ENCODE results near the gene USP28. TPM values are rescaled to one million over a fixed set of nuclear protein-coding genes. Genes with fewer than 3 reads are reported as not detected.

Gene USP28
- total RNA-seq, 4 donors from 2014 or later, result 5.3 to 43.3 (median 22.4) TPM

DNA sequence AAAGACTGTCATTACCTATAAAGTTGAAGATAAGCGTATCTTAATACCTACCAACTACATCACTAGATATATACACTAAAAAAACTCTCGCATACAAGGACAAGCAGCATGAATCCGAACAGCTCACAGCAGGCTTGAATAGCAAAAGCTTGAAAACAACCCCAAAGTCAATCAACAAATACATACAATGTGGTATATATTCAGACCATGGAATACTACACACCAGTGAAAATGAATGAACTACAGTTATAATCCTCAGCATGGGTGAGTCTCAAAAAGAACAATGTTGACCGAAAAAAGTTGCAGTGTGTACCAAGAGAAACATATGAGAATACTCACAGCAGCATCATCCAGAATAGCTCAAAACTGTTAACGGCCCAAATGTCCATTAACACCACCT, 25.2 kb downstream of the USP28 start:
- no peaks in the 10 kb centered on the region for H3K36me3 ChIP-seq
- no peaks in the 10 kb centered on the region for H3K27me3 ChIP-seq
- intact Hi-C loops (cut with DNase I; ENCODE audit: low total_unique reads), result no loop called here
- no peak overlapping the region for H3K4me3 ChIP-seq
- H3K27ac ChIP-seq, result no peak overlapping the region
- no peak for DNase-seq
- no peak for TF ChIP-seq POLR2A (IDR thresholded peaks at IDR 0.05)
- no peaks in the 10 kb centered on the region for H3K9me3 ChIP-seq
- no peaks in the 10 kb centered on the region for H3K4me1 ChIP-seq

DNA sequence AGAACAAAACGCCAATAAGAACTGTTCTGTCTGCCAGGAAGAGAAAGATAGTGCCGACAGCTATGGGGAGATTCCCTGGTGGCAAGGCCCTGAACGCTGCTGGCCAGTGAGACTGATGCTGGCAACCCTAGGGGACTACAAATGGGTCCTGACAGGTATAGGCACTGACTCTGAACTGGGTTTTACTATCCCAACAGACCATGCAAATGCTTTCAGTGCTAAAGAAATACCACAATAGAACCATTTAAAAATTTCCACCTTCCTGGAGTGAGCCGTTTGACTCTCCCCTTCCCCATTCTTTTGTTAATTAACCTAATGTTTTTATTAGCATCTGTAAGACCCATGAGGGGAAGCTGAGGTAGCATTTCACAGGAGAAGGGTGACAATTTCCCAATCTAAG, 25.7 kb downstream of the USP28 start:
- Histone ChIP-seq H3K27ac (no peak overlapping the region), H3K27me3 (no peaks in the 10 kb centered on the region), H3K4me1 (no peaks in the 10 kb centered on the region), H3K9me3 (no peaks in the 10 kb centered on the region), H3K4me3 (no peak overlapping the region), H3K36me3 (no peaks in the 10 kb centered on the region)
- TF ChIP-seq, protein P1, sequence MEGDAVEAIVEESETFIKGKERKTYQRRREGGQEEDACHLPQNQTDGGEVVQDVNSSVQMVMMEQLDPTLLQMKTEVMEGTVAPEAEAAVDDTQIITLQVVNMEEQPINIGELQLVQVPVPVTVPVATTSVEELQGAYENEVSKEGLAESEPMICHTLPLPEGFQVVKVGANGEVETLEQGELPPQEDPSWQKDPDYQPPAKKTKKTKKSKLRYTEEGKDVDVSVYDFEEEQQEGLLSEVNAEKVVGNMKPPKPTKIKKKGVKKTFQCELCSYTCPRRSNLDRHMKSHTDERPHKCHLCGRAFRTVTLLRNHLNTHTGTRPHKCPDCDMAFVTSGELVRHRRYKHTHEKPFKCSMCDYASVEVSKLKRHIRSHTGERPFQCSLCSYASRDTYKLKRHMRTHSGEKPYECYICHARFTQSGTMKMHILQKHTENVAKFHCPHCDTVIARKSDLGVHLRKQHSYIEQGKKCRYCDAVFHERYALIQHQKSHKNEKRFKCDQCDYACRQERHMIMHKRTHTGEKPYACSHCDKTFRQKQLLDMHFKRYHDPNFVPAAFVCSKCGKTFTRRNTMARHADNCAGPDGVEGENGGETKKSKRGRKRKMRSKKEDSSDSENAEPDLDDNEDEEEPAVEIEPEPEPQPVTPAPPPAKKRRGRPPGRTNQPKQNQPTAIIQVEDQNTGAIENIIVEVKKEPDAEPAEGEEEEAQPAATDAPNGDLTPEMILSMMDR (IDR thresholded peaks at IDR 0.05), result no peak
- TF ChIP-seq POLR2A (IDR thresholded peaks at IDR 0.05), result no peak
- intact Hi-C loops (cut with DNase I; ENCODE audit: low total_unique reads), result no loop called here
- no peak for DNase-seq

DNA sequence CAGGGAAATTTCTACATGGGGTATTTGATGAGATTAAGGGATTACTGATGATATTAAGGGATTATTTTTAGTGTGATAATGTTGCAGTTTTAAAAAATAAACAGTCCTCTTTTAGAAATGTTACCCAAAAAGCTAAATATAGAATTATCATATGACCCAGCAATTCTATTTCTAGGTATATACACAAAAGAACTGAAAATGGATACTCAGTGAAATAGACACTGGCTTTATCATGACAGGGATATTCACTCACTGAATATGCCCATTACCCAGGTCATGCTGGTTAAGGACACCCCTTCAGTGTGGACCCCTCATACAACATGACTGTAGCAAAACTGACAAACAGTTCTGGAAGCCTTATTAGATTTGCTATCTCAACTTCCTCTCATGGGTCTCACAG, 27.8 kb downstream of the USP28 start:
- no peak for TF ChIP-seq POLR2A (IDR thresholded peaks at IDR 0.05)
- TF ChIP-seq, protein P1 (IDR thresholded peaks at IDR 0.05), result no peak
- intact Hi-C loops (cut with DNase I; ENCODE audit: low total_unique reads), result no loop called here
- Histone ChIP-seq H3K4me1 (no peaks in the 10 kb centered on the region), H3K4me3 (no peak overlapping the region), H3K36me3 (no peaks in the 10 kb centered on the region), H3K27me3 (no peaks in the 10 kb centered on the region), H3K27ac (no peak overlapping the region), H3K9me3 (no peaks in the 10 kb centered on the region)
- no peak for DNase-seq

DNA sequence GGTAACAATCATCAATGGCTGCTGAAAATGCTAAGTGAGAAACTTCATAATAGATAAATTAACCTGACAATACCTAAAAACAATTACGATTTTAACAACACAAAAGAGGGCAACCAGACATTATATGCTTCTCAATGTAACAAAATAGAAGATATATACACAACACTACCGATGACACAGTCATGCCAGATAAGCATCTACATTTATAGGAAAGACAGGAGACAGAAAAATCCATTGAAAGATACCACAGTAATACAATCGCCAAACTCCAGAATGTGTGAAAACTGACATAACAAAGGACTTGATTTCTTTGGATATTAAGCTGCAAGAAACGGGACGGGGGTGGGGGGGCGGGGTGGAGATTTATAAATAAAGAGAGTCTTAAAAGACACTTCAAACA, 28.3 kb downstream of the USP28 start:
- no peaks in the 10 kb centered on the region for H3K36me3 ChIP-seq
- H3K27me3 ChIP-seq, result no peaks in the 10 kb centered on the region
- H3K4me1 ChIP-seq, result no peaks in the 10 kb centered on the region
- H3K4me3 ChIP-seq, result no peak overlapping the region
- no peaks in the 10 kb centered on the region for H3K9me3 ChIP-seq
- intact Hi-C loops (cut with DNase I; ENCODE audit: low total_unique reads), result no loop called here
- DNase-seq, result no peak
- no peak for TF ChIP-seq POLR2A (IDR thresholded peaks at IDR 0.05)
- TF ChIP-seq, protein P1 (IDR thresholded peaks at IDR 0.05), result no peak
- H3K27ac ChIP-seq, result no peak overlapping the region

DNA sequence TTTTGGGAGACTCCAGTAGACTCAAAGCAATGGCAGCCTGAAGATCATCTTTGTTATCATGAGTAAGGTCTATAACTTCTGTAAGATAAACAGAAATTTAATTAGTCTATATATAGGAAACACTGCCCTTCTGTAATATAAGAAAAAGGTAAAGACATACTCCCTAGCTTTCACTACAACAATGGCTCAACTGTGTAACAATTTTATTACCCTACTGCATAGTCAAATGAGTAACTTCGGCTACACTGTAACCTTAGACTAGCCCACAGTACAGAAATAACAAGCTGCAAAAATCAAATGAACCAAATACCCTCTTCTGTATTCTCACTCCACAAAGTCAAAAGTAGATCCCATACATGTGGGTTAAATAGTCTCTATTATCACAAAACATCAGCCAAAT, 33.7 kb downstream of the USP28 start:
- no peak overlapping the region for H3K4me3 ChIP-seq
- no peak for TF ChIP-seq POLR2A (IDR thresholded peaks at IDR 0.05)
- TF ChIP-seq, protein P1 (IDR thresholded peaks at IDR 0.05), result no peak
- H3K9me3 ChIP-seq, result no peaks in the 10 kb centered on the region
- no peaks in the 10 kb centered on the region for H3K36me3 ChIP-seq
- intact Hi-C loops (cut with DNase I; ENCODE audit: low total_unique reads), result no loop called here
- H3K4me1 ChIP-seq, result no peaks in the 10 kb centered on the region
- H3K27me3 ChIP-seq, result no peaks in the 10 kb centered on the region
- no peak for DNase-seq
- H3K27ac ChIP-seq, result no peak overlapping the region
